ENCODE results near the gene HSPD1. TPM values are rescaled to one million over a fixed set of nuclear protein-coding genes. Genes with fewer than 3 reads are reported as not detected.

Gene HSPD1
- total and polyA plus RNA-seq, 9 of the 15 experiments (the other 6 are each of a cell fraction or from before 2014, with no cell fraction given), result 398 to 1,014 (median 622) TPM

GRCh38 chr2:197499594-197500502 is at the start of gene HSPD1, which contains the start of gene HSPE1 (continued):
- TF ChIP-seq AFF1 (IDR thresholded peaks at IDR 0.05; ENCODE audit: low read depth in 1 of 2, partially characterized antibody in 2 of 2), result no peak
- TF ChIP-seq EZH2 (IDR thresholded peaks at IDR 0.05; ENCODE audit: borderline replicate concordance, low read depth, low read length), result no peak
- peak; percentile 99 for TF ChIP-seq CBFA2T3 (IDR thresholded peaks at IDR 0.05)
- TF ChIP-seq ZNF121 (CRISPR knock-in tag; conservative IDR thresholded peaks at IDR 0.05), result no peak
- TF ChIP-seq EGR1 (conservative IDR thresholded peaks at IDR 0.05), result peak; percentile 74
- TF ChIP-seq HDAC1 (IDR thresholded peaks at IDR 0.05), result peak in 1 of 2 experiments; percentile 87; a peak in 2 of 4 replicates
- peak; percentile 99 for TF ChIP-seq CXXC5 (CRISPR knock-in tag; IDR thresholded peaks at IDR 0.05)
- TF ChIP-seq ARID1B (IDR thresholded peaks at IDR 0.05), result no peak
- peak; percentile 38 for TF ChIP-seq PHF20 (IDR thresholded peaks at IDR 0.05; ENCODE audit: partially characterized antibody)
- TF ChIP-seq U2AF1 (optimal IDR thresholded peaks at IDR 0.05; ENCODE audit: low read depth, low read length), result peak; percentile 92
- TF ChIP-seq HNRNPH1 (optimal IDR thresholded peaks at IDR 0.05; ENCODE audit: low read depth, low read length), result no peak
- no peak for TF ChIP-seq FOXO4 (CRISPR knock-in tag; IDR thresholded peaks at IDR 0.05)
- no peak for TF ChIP-seq HMG20A (CRISPR knock-in tag; conservative IDR thresholded peaks at IDR 0.05)
- TF ChIP-seq E2F8 (IDR thresholded peaks at IDR 0.05; ENCODE audit: low read depth, partially characterized antibody), result peak; percentile 97
- no peak for TF ChIP-seq ZNF785 (CRISPR knock-in tag; IDR thresholded peaks at IDR 0.05)
- peak; percentile 75 for TF ChIP-seq POLR2B (IDR thresholded peaks at IDR 0.05; ENCODE audit: low read depth, partially characterized antibody)
- peak; percentile 92 for TF ChIP-seq ZBTB7A (IDR thresholded peaks at IDR 0.05; ENCODE audit: borderline replicate concordance, control insufficient read depth, low read depth, low read length)
- TF ChIP-seq MLX (CRISPR knock-in tag; conservative IDR thresholded peaks at IDR 0.05), result no peak

Measured in K562 (cell line).